ENCODE data around the gene RAB3GAP1.

The RAB3GAP1 gene

GRCh38 chr2:135154962-135155361 lies 102.9 kb downstream of the RAB3GAP1 start:
- Histone ChIP-seq H3K36me3 (ENCODE audit: control insufficient read depth in 2 of 2, insufficient read depth in 1 of 2, low read length in 2 of 2) (peaks cover 40 to 79% of the 10 kb centered on the region in 2 experiments), H3K27ac (ENCODE audit: extremely low read depth, low read depth, low read length) (no peak overlapping the region), H3K4me1 (ENCODE audit: control insufficient read depth, insufficient read depth, low read length) (no peaks in the 10 kb centered on the region), H3K9me3 (ENCODE audit: control insufficient read depth, insufficient read depth, low read depth, low read length) (no peaks in the 10 kb centered on the region), H3K4me3 (ENCODE audit: low read depth, low read length) (no peak overlapping the region)
- POLR2A ChIA-PET: no interaction called here
- CTCF ChIA-PET: interaction anchor here (0.6 to 1.7 kb wide), 4 partner anchors 9 to 356 kb away, joined by 3 to 5 read pairs (median 4); no protein-coding TSS in a partner anchor
- no peak for TF ChIP-seq MYNN (tag by site-specific recombination; IDR thresholded peaks at IDR 0.05; ENCODE audit: borderline replicate concordance)
- TF ChIP-seq ZNF2 (tag by site-specific recombination; IDR thresholded peaks at IDR 0.05): no peak

- POLR2A ChIA-PET: no interaction called here
- no peaks in the 10 kb centered on the region for H3K4me1 ChIP-seq (ENCODE audit: control insufficient read depth, insufficient read depth, low read length)
- H3K36me3 ChIP-seq (ENCODE audit: control insufficient read depth in 2 of 2, insufficient read depth in 1 of 2, low read length in 2 of 2): peaks cover 44 to 63% of the 10 kb centered on the region in 2 experiments
- H3K9me3 ChIP-seq (ENCODE audit: control insufficient read depth, insufficient read depth, low read depth, low read length): no peaks in the 10 kb centered on the region
- no peak overlapping the region for H3K4me3 ChIP-seq (ENCODE audit: low read depth, low read length)
- no peak overlapping the region for H3K27ac ChIP-seq (ENCODE audit: extremely low read depth, low read depth, low read length)
- CTCF ChIA-PET: no interaction called here
- TF ChIP-seq ZXDB (tag by site-specific recombination; IDR thresholded peaks at IDR 0.05) (no peak), ZNF639 (tag by site-specific recombination; IDR thresholded peaks at IDR 0.05) (no peak), ZNF112 (tag by site-specific recombination; IDR thresholded peaks at IDR 0.05) (no peak), ZNF561 (tag by site-specific recombination; IDR thresholded peaks at IDR 0.05; ENCODE audit: borderline replicate concordance) (no peak), ZNF585B (tag by site-specific recombination; IDR thresholded peaks at IDR 0.05) (no peak), YY1 (tag by site-specific recombination; IDR thresholded peaks at IDR 0.05) (no peak)
Measured at GRCh38 chr2:135157856-135158255, 105.8 kb downstream of the RAB3GAP1 start.

- Histone ChIP-seq H3K27ac (ENCODE audit: extremely low read depth, low read depth, low read length) (no peak overlapping the region), H3K9me3 (ENCODE audit: control insufficient read depth, insufficient read depth, low read depth, low read length) (no peaks in the 10 kb centered on the region), H3K36me3 (ENCODE audit: control insufficient read depth in 2 of 2, insufficient read depth in 1 of 2, low read length in 2 of 2) (peaks cover 33 to 66% of the 10 kb centered on the region in 2 experiments), H3K4me3 (ENCODE audit: low read depth, low read length) (no peak overlapping the region), H3K4me1 (ENCODE audit: control insufficient read depth, insufficient read depth, low read length) (no peaks in the 10 kb centered on the region)
- TF ChIP-seq ZNF426 (tag by site-specific recombination; IDR thresholded peaks at IDR 0.05): no peak
- TF ChIP-seq GLIS1 (tag by site-specific recombination; IDR thresholded peaks at IDR 0.05): no peak
- no peak for TF ChIP-seq BCL11A (tag by site-specific recombination; IDR thresholded peaks at IDR 0.05; ENCODE audit: low read depth)
- TF ChIP-seq ZNF580 (tag by site-specific recombination; IDR thresholded peaks at IDR 0.05): no peak
- no peak for TF ChIP-seq ZNF501 (tag by site-specific recombination; IDR thresholded peaks at IDR 0.05)
- no peak for TF ChIP-seq ZNF274 (IDR thresholded peaks at IDR 0.05; ENCODE audit: low read length)
- TF ChIP-seq ZNF274 (tag by site-specific recombination; IDR thresholded peaks at IDR 0.05; ENCODE audit: borderline replicate concordance): no peak
- TF ChIP-seq ELK4 (IDR thresholded peaks at IDR 0.05; ENCODE audit: borderline replicate concordance, low read depth, low read length): no peak
- no peak for TF ChIP-seq ZNF362 (tag by site-specific recombination; IDR thresholded peaks at IDR 0.05)
- no peak for TF ChIP-seq ZNF280C (tag by site-specific recombination; IDR thresholded peaks at IDR 0.05)
- no peak for TF ChIP-seq MZF1 (tag by site-specific recombination; IDR thresholded peaks at IDR 0.05; ENCODE audit: borderline replicate concordance)
- no peak for TF ChIP-seq ZNF114 (tag by site-specific recombination; IDR thresholded peaks at IDR 0.05)
- no peak for TF ChIP-seq AEBP2 (tag by site-specific recombination; IDR thresholded peaks at IDR 0.05; ENCODE audit: borderline replicate concordance)
- TF ChIP-seq ZNF404 (tag by site-specific recombination; IDR thresholded peaks at IDR 0.05): no peak
- TF ChIP-seq ZNF514 (tag by site-specific recombination; IDR thresholded peaks at IDR 0.05): no peak
- ChIA-PET POLR2A (no interaction called here), CTCF (no interaction called here)
Measured at GRCh38 chr2:135159191-135159590, 107.1 kb downstream of the RAB3GAP1 start.

All from HEK293 (cell line).